Measurements from ENCODE around the gene PTPN14. TPM values are rescaled to one million over a fixed set of nuclear protein-coding genes. Genes with fewer than 3 reads are reported as not detected.

PTPN14 gene
- total and polyA plus RNA-seq, 2 of the 4 experiments (the other 2 are of a cell fraction) = 21.5 to 31.7 TPM

DNA sequence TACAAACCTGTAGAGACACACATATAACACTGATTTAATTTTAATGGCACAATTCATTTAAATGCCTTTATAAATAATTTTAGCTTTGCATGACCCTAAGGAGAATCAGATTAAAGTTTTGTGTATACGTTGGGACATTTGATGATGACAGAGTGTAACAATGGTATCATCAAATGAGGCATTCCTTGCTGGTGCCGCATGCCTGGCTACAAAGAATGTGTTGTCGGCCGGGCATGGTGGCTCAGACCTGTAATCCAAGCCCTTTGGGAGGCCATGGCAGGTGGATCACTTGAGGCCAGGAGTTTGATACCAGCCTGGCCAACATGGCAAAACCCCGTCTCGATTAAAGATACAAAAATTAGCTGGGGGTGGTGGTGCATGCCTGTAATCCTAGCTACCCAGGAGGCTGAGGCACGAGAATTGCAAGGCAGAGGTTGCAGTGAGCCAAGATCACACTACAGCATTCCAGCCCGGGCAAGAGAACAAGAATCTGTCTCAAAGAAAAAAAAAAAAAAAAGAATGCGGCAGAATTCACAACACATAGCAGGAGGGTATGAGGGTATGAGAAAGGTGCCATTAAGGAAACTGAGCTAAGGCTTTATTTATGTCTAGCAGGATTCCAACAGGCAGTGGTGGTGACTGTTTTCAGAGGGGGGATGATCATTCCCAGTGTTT lies 58.9 kb downstream of the PTPN14 start:
- in situ Hi-C loops (cut with MboI; ENCODE audit: low sequenced_read_pairs) = no loop called here
- no peaks in the 10 kb centered on the region; the same call in 1 of the 2 replicates for H3K36me3 ChIP-seq (ENCODE audit: control insufficient read depth, insufficient read depth, low read length)
- BruUV-seq (replicated peaks) = no TSS peak
- intact Hi-C loops (cut with micrococcal nuclease) = no loop called here
- H3K79me1 ChIP-seq (ENCODE audit: low read depth in 1 of 2, low read length in 2 of 2) = peaks cover 48 to 69% of the 10 kb centered on the region in 2 experiments
- TF ChIP-seq FOS (IDR thresholded peaks at IDR 0.05; ENCODE audit: low read depth, low read length) (no peak), RCOR1 (IDR thresholded peaks at IDR 0.05; ENCODE audit: insufficient replicate concordance, low read length) (no peak), RFX5 (IDR thresholded peaks at IDR 0.05; ENCODE audit: low read depth, low read length) (no peak), MXI1 (IDR thresholded peaks at IDR 0.05; ENCODE audit: borderline replicate concordance, low read depth, low read length) (no peak), SMC3 (IDR thresholded peaks at IDR 0.05; ENCODE audit: low read depth, low read length) (no peak), MAFK (IDR thresholded peaks at IDR 0.05; ENCODE audit: low read depth, low read length) (no peak)
- TF ChIP-seq, protein P1, sequence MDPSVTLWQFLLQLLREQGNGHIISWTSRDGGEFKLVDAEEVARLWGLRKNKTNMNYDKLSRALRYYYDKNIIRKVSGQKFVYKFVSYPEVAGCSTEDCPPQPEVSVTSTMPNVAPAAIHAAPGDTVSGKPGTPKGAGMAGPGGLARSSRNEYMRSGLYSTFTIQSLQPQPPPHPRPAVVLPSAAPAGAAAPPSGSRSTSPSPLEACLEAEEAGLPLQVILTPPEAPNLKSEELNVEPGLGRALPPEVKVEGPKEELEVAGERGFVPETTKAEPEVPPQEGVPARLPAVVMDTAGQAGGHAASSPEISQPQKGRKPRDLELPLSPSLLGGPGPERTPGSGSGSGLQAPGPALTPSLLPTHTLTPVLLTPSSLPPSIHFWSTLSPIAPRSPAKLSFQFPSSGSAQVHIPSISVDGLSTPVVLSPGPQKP (IDR thresholded peaks at IDR 0.05; ENCODE audit: borderline replicate concordance, low read depth, low read length) = no peak
- TF ChIP-seq, protein P2, sequence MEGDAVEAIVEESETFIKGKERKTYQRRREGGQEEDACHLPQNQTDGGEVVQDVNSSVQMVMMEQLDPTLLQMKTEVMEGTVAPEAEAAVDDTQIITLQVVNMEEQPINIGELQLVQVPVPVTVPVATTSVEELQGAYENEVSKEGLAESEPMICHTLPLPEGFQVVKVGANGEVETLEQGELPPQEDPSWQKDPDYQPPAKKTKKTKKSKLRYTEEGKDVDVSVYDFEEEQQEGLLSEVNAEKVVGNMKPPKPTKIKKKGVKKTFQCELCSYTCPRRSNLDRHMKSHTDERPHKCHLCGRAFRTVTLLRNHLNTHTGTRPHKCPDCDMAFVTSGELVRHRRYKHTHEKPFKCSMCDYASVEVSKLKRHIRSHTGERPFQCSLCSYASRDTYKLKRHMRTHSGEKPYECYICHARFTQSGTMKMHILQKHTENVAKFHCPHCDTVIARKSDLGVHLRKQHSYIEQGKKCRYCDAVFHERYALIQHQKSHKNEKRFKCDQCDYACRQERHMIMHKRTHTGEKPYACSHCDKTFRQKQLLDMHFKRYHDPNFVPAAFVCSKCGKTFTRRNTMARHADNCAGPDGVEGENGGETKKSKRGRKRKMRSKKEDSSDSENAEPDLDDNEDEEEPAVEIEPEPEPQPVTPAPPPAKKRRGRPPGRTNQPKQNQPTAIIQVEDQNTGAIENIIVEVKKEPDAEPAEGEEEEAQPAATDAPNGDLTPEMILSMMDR (conservative IDR thresholded peaks at IDR 0.05; ENCODE audit: low read depth, low read length) = no peak
- TF ChIP-seq, protein P3, sequence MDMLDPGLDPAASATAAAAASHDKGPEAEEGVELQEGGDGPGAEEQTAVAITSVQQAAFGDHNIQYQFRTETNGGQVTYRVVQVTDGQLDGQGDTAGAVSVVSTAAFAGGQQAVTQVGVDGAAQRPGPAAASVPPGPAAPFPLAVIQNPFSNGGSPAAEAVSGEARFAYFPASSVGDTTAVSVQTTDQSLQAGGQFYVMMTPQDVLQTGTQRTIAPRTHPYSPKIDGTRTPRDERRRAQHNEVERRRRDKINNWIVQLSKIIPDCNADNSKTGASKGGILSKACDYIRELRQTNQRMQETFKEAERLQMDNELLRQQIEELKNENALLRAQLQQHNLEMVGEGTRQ (IDR thresholded peaks at IDR 0.05; ENCODE audit: low read depth, low read length) = no peak
- H3K9me1 ChIP-seq (ENCODE audit: insufficient read depth, low read length) = peaks cover 26% of the 10 kb centered on the region
- H3K4me2 ChIP-seq (ENCODE audit: low read depth, low read length) = no peak overlapping the region
- H3K14ac ChIP-seq (replicated peaks; ENCODE audit: low read depth, low read length) = no peak overlapping the region
- H3K56ac ChIP-seq (ENCODE audit: extremely low read depth, insufficient read depth, low read length) = no peak overlapping the region
- peak overlapping the region in 1 of 2 experiments; percentile 49; a peak in 1 of 4 replicates for H4K8ac ChIP-seq (ENCODE audit: low read depth in 2 of 2, low read length in 2 of 2)
- WGBS, 2 experiments (ENCODE audit: extremely low coverage in 2 of 2, insufficient read length in 1 of 2) = 93% methylated on average over 2 of the region's 9 CpGs; no CpG with 5 or more reads in 1 of the 2 experiments
- peak; percentile 57 for DNase-seq
- no peak overlapping the region for H2AFZ ChIP-seq (replicated peaks; ENCODE audit: low read length, poor library complexity)
- CTCF ChIA-PET = interaction anchor here (0.7 kb wide), 1 partner anchor 159 kb away, joined by 4 read pairs; no protein-coding TSS in a partner anchor
- H3K9ac ChIP-seq (ENCODE audit: low read depth, low read length) = no peak overlapping the region
- peak overlapping the region; percentile 35; the same call in 1 of the 2 replicates for H2AK5ac ChIP-seq (ENCODE audit: low read depth, low read length)
- POLR2A ChIA-PET (ENCODE audit: unreplicated experiment) = interaction anchor here (0.5 kb wide), 1 partner anchor 10 kb away, joined by 3 read pairs; no protein-coding TSS in a partner anchor
- H4K91ac ChIP-seq (ENCODE audit: insufficient read depth, low read depth, low read length) = 0 out of 2 replicates have a peak overlapping the region, but pooled peaks have one; percentile 42
- dilution Hi-C loops (cut with HindIII; ENCODE audit: low sequenced_read_pairs, unreplicated experiment) = no loop called here
- peak overlapping the region; percentile 52; the same call in 1 of the 2 replicates for H3K27ac ChIP-seq (ENCODE audit: insufficient read depth, low read length)
- H3K4ac ChIP-seq (ENCODE audit: low read depth, low read length) = peak overlapping the region; percentile 10; the same call in 1 of the 2 replicates
- no peak overlapping the region for H2BK15ac ChIP-seq (ENCODE audit: low read depth, low read length)
- no peak overlapping the region for H4K5ac ChIP-seq (ENCODE audit: low read depth, low read length)
- H3K18ac ChIP-seq (ENCODE audit: low read depth, low read length) = no peak overlapping the region
- peak; percentile 60 for ATAC-seq (ENCODE audit: low read depth)
- H3K4me1 ChIP-seq (ENCODE audit: control insufficient read depth, insufficient read depth, low read length) = peaks cover 9% of the 10 kb centered on the region
- H4K20me1 ChIP-seq (ENCODE audit: insufficient read depth, low read length) = peaks cover 59% of the 10 kb centered on the region
- peak overlapping the region; percentile 64 for H2BK5ac ChIP-seq (ENCODE audit: low read depth, low read length, poor library complexity, severe bottlenecking)
- H3K23ac ChIP-seq (ENCODE audit: low read depth, low read length) = no peak overlapping the region
- no peak overlapping the region for H2AK9ac ChIP-seq (replicated peaks; ENCODE audit: low read depth, low read length, poor library complexity)
- no peaks in the 10 kb centered on the region for H3K27me3 ChIP-seq (ENCODE audit: control insufficient read depth, insufficient read depth, low read length)
- no peak overlapping the region for H3K4me3 ChIP-seq (ENCODE audit: insufficient read depth, low read depth, low read length)
- no peaks in the 10 kb centered on the region for H3K9me3 ChIP-seq (ENCODE audit: control insufficient read depth, insufficient read depth, low read length)
- H2BK120ac ChIP-seq (ENCODE audit: low read depth, low read length) = no peak overlapping the region
- no peak overlapping the region for H2BK20ac ChIP-seq (ENCODE audit: low read depth, low read length)

Measured in IMR-90 (cell line).